Heart left ventricle (tissue), 13 donors: ENCODE data around the gene CSNK2A2.

Source experiments
- POLR2A ChIP-seq, 2 donors: fragments of 450-650 bp; IDR thresholded peaks; one replicate each; pipeline ENCODE4 v1.6.1; 2017; ENCODE audit warnings: antibody characterized with exemption in 2 of 2, mild to moderate bottlenecking in 2 of 2, moderate library complexity in 2 of 2
- TF ChIP-seq, protein P1 (sequence below), 12 donors: fragments of 200-600 bp; sonication (generic) in 4 of 12; IDR thresholded peaks; one replicate each; pipeline versions ENCODE4 v1.5.0 to v1.8.0; 2018 to 2022; ENCODE audit warnings: antibody characterized with exemption in 12 of 12, mild to moderate bottlenecking in 5 of 12
- donor health status: ischemic (EF 13 %, LVEDD 7.1; RV severe dilation, severe dysfunction).
- donor health status: DM: no; HTN: yes; CAD: no.
- donor health status: DM: no; HTN: no; CAD: no.
- donor health status: ischemic (EF 25% LVEDD 6.9; RV normal size, moderate dysfunction).
- donor health status: ischemic (EF 25% LVEDD 5.7; RV mildly dilated, moderate dysfunction).
- donor health status: ischemic (EF 35%, LVEDD 5.7; RV mildly dilated, moderate dysfunction).
- donor health status: nonischemic (EF 11% LVEDD 7.7; RV severe dilation, severe dysfunction).
- donor health status: DM: yes; HTN: yes; CAD: no.
- donor health status: PGD.
- donor health status: ischemic (EF 29% LVEDD 5.4; RV normal size, mild dysfunction).
- donor health status: nonischemic (EF 23%, LVEDD 6.1; RV moderate dilation, normal function).

DNA sequence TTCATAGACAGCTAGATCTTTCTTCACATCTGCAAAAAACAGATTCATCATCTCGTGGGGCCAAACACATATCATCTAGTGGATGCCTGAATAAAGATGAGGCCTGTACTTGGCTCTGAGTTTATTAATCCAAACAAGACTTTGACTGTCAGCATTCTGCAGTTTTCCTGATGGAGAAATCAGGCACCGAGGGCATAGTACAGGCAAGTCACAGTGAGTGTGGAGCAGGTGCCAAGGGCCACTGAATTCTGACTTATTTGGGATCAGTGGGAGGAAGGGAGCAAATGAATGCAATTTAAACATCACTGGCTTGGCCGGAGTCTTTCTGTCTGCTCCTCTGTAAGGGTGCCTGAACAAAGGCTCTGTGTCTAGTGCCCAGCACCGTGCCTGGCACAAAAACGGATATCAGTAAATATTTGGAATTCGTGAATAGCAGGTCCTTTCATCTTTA, 69.7 kb downstream of the CSNK2A2 start:
- TF ChIP-seq, protein P1, sequence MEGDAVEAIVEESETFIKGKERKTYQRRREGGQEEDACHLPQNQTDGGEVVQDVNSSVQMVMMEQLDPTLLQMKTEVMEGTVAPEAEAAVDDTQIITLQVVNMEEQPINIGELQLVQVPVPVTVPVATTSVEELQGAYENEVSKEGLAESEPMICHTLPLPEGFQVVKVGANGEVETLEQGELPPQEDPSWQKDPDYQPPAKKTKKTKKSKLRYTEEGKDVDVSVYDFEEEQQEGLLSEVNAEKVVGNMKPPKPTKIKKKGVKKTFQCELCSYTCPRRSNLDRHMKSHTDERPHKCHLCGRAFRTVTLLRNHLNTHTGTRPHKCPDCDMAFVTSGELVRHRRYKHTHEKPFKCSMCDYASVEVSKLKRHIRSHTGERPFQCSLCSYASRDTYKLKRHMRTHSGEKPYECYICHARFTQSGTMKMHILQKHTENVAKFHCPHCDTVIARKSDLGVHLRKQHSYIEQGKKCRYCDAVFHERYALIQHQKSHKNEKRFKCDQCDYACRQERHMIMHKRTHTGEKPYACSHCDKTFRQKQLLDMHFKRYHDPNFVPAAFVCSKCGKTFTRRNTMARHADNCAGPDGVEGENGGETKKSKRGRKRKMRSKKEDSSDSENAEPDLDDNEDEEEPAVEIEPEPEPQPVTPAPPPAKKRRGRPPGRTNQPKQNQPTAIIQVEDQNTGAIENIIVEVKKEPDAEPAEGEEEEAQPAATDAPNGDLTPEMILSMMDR (IDR thresholded peaks at IDR 0.05) = no peak
- no peak for TF ChIP-seq POLR2A (IDR thresholded peaks at IDR 0.05)
